NCI-H2081 treated with DMSO at 0.1 percent for 48 hours (cell line): ENCODE results near the gene ATP5F1D.

Experiments
- DNase-seq: peaks from one replicate; lab custom pipeline; 2025; lab: John Stamatoyannopoulos, UW

The ATP5F1D gene

DNA sequence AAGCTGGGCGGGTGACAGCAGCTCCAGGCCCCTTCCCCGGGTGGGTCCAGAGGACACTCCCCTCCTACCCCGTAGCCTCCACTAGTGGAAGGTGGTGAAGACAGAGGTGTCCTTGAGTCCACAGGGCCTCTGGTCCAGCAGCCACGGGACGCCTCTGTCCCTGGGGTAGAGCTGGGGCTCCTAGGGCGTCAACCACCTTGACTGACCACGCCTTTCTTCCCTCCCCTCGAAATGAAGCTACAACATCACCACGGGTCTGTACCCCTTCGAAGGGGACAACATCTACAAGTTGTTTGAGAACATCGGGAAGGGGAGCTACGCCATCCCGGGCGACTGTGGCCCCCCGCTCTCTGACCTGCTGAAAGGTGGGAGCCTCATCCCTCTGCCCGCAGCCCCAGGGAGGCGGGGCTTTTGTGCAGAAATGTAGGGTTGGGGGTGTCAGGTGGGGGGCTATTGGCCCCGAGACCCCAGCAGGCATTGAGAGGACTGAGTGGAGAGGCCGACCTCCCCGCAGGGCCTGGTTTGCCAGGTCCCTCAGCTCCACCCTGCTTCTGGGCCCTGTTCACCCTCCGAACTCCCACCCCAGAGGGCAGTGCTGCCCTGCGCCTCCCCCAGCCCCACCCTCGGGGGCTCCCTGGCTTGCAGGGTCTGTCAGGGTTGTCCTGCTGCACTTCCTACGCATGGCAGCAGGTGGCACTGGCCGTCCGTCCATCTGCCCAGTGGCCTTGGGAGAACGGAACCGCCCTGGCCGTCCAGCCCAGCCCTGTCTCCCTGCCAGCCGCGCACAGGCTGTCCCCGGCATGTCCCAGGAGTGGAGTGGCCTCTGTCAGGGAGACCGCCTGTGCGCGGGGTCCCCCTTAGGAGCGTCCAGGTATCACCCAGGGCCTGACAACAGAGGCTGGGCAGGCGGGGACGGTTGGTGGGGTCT, 20.3 kb upstream of the ATP5F1D start:
- DNase-seq = no peak

GRCh38 chr19:1221904-1222255, 19.7 kb upstream of the ATP5F1D start:
- DNase-seq = no peak

- no peak for DNase-seq
Measured at GRCh38 chr19:1222394-1222793, 19.2 kb upstream of the ATP5F1D start.

GRCh38 chr19:1223018-1223855, 18.3 kb upstream of the ATP5F1D start:
- DNase-seq = no peak

DNA sequence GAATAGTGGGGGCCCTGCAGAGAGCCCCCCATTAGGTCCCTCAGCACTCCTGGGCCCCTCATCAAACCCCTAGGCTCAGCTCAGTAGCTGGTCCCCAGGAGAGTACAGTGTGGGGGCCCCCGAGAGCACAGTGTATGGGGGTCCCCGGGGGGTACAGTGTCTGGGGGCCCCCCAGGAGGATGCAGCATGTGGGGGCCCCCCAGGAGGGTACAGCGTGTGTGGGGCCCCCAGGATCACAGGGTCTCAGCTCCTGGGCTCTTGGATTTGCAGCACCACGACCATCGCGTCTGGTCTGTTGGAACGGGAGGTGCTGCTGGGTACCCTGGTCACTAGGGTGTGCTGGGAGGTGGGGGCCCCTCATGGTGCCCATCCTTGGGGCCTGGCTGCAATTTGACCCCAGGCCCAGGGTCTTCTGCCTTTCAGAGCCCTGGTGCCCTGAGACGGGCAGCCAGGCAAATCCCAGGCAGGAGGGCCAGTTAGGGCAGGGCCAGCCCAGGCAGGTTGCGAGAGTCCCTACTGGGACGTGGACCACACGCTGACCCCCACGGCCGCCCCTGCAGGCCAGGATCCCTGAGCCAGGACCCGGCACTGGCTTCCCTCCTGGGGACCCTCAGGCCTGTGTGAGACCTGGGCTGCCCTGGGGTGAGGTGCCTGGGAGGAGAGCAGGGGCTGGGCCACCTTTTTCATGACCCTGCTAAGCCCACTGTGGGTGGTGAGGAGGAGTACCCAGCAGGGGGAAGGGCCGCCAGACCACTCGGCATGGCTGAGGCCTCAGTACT, 17.3 kb upstream of the ATP5F1D start:
- no peak for DNase-seq

- no peak for DNase-seq
Measured at GRCh38 chr19:1224847-1225246, 16.7 kb upstream of the ATP5F1D start.

- no peak for DNase-seq
Measured at GRCh38 chr19:1225440-1226226, 15.9 kb upstream of the ATP5F1D start.

GRCh38 chr19:1226227-1226518, 15.4 kb upstream of the ATP5F1D start:
- no peak for DNase-seq

- DNase-seq = no peak
Measured at GRCh38 chr19:1226522-1227303, 14.8 kb upstream of the ATP5F1D start.

GRCh38 chr19:1227304-1228054, 14.1 kb upstream of the ATP5F1D start:
- DNase-seq = no peak

DNA sequence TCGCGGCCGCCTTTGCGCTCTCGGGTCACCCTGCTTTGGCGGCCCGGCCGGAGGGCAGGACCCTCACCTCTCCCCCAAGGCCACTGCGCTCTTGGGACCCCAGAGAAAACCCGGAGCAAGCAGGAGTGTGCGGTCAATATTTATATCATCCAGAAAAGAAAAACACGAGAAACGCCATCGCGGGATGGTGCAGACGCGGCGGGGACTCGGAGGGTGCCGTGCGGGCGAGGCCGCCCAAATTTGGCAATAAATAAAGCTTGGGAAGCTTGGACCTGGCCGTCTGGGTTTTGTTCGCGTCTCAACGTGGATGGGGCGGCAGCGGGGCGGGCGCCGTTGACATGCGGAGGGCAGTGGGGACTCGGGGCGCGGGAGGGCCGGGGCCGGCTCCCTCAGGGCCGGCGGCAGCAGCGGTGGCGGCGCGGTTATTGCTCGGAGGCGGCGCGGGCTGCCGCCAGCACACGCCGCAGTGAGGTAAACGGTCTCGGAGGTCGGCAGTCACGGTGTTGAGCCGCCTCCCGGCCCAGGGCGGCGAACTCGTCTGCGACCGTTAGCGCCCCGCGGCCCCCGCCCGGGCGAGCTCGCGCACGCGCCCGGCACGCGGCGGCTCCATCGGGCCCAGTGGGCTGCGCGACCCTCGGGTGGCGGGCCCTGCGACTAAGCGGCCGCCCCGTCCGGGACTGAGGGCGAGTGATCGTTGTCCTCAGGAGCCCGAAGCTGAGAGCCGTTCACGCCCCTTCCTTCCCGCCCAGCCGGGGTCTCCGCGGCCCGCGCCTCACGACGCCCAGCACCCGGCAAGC, 13.2 kb upstream of the ATP5F1D start:
- no peak for DNase-seq

DNA sequence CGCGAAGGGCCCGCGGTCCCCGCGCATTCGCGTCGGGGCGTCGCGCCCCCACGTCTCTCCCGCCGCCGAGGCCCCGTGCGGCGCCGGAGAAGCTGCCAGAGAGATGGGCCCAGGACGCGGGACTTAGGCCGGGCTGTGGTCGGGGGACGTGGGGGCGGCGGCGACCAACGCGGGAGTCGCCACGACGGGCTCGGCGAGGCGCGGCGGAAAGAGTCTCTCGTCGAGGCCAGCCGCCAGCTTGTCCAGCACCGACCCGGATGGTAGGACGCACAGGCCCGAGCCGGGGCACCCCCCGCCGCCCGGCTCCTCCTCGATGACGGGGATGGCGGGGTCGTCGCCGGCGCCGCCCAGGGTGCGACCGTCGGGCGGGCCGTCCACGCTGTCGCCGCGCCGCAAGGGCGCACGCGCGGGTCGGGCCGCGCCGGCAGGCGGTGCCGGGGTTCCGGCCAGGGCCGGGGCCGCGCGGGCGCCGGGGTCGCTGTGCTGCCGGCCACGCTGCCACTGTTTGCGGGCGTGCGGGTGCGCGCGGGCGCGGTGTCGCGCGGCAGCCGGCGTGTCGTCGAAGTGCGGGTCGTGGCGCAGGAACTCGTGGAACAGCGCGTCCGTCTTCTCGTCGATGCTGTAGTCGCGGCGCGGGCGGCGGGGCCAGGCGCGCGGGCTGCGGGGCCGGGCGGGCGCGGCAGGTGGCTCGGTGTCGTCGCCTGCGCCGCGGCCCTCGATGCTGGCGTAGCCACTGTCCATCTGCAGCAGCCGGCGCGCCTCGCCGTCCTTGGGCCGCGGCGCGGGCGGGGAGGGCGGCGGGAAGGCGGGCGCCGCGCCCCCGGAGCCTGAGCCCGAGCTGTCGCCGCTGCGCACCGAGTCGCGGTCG, 12.3 kb upstream of the ATP5F1D start:
- no peak for DNase-seq

GRCh38 chr19:1229924-1230782, 11.4 kb upstream of the ATP5F1D start:
- no peak for DNase-seq

DNA sequence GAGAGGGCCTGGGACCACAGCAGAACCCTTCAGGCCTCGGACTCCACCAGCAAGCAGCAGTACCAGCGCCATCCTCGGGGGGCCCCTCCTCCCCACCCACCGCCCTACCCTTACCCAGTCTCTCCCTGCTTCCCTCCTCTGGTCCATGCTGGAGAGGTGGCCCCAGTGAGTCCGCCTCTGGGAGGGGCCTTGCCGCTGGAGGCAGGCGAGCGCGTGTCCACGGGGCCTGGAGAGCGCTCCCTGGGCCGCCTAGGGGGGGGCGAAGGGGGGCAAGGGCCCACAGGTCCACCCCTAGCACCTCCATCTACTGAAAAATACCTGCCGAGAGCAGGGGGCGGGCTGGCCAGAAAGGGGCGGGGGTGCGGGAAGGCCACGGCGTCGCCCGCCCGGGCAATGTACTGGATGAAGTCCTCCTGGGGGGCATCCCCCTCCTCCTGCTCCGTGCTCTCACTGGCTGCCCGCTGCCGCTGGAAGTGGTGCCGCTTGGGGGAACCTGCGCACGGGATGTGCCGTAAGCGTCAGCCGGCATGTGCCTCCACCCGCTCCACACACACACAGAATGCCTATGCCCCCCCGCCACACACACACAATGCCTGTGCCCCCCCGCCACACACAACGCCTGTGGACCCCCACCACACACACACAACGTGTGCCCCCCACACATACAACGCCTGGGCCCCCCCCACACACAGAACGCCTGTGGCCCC, 10.6 kb upstream of the ATP5F1D start:
- no peak for DNase-seq

- DNase-seq = no peak
Measured at GRCh38 chr19:1231729-1232637, 9.6 kb upstream of the ATP5F1D start.

- no peak for DNase-seq
Measured at GRCh38 chr19:1232652-1233072, 8.9 kb upstream of the ATP5F1D start.
